GM23248 (cell line): ENCODE data around the gene PERCC1.

Experiments used
- EZH2 ChIP-seq: fragments of 200-600 bp; sonication (generic); IDR thresholded peaks from 2 replicates; pipeline ENCODE4 v1.6.1; 2018; ENCODE audit warnings: antibody characterized with exemption, mild to moderate bottlenecking; ENCODE audit not compliant: insufficient read depth, poor library complexity, severe bottlenecking
- EZH2phosphoT487 ChIP-seq: fragments of 200-600 bp; sonication (generic); IDR thresholded peaks from 2 replicates; pipeline ENCODE4 v1.6.1; 2018; ENCODE audit warnings: antibody characterized with exemption, moderate library complexity, mild to moderate bottlenecking, low read depth; ENCODE audit not compliant: insufficient read depth

DNA sequence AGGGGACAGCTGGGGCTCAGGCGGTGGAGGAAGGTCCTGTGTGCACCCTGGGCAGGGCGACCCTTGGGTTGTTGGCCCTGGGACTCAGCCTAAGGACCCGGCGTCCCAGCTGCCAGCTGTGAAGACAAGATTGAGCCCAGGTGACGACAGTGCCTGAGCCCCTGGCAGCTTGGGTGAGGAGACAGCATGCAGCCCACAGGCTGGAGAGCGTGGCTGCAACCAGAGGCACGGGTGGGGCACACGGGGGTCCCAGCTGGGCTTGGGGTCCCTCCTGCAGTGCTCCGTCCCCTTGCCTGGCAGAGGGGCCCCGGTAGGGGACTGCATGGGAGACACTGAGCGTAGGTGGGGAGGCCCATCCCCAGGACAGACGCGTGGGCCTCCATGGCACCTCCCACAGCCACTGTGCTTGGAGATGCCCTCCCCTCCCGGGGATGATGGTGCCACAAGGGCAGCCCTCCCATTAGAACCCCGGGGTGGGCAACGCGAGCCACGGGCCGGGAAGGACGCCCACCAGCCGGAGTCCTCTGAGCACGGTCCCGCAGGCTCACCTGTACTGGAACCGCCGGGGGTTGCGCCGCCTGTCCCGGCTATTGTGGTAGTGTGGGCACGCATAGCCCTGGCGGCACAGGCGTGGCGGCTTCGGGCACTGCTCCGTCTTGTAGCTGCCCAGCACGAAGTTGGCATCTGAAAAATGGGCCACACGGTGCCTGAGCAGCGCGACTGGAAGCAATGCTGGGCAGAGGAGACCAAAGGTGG lies 31.9 kb upstream of the PERCC1 start:
- no peak for TF ChIP-seq EZH2
- TF ChIP-seq EZH2phosphoT487, result no peak
